Upper lobe of left lung (tissue), 4 donors: ENCODE data around the gene SPDEF.

ENCODE experiments used
- CTCF ChIP-seq, 6 experiments: fragments of 450-650 bp in 4 of 6; fragments of 200-600 bp in 2 of 6; sonication (generic) in 2 of 6; IDR thresholded peaks; one replicate each; pipeline ENCODE4 v1.5.1; 2016 to 2019; ENCODE audit warnings: antibody characterized with exemption in 6 of 6
- EP300 ChIP-seq, 4 donors: sonication (generic); formaldehyde crosslinking; IDR thresholded peaks; one replicate each; pipeline ENCODE4 v1.5.1; 2017; ENCODE audit warnings: antibody characterized with exemption in 4 of 4, control low read depth in 2 of 4
- POLR2A ChIP-seq, 4 donors: fragments of 450-650 bp; IDR thresholded peaks; one replicate each; pipeline ENCODE4 v1.5.1; 2016 to 2017; ENCODE audit warnings: antibody characterized with exemption in 4 of 4, mild to moderate bottlenecking in 2 of 4
- POLR2AphosphoS5 ChIP-seq, 2 donors: sonication (generic); formaldehyde crosslinking; IDR thresholded peaks; one replicate each; pipeline ENCODE4 v1.5.1; 2017; ENCODE audit warnings: antibody characterized with exemption in 2 of 2

- TF ChIP-seq EP300 (IDR thresholded peaks at IDR 0.05) (no peak), CTCF (IDR thresholded peaks at IDR 0.05) (no peak), POLR2AphosphoS5 (IDR thresholded peaks at IDR 0.05) (no peak), POLR2A (IDR thresholded peaks at IDR 0.05) (no peak)
These were observed 65.1 kb downstream of the SPDEF start for GRCh38 chr6:34491091-34491430.
